Measurements from ENCODE around the gene LTB4R2. TPM values are rescaled to one million over a fixed set of nuclear protein-coding genes. Genes with fewer than 3 reads are reported as not detected.

LTB4R2 gene
- total and polyA plus RNA-seq, 2 experiments from 2014 or later, result 0.17 to 15.1 TPM

DNA sequence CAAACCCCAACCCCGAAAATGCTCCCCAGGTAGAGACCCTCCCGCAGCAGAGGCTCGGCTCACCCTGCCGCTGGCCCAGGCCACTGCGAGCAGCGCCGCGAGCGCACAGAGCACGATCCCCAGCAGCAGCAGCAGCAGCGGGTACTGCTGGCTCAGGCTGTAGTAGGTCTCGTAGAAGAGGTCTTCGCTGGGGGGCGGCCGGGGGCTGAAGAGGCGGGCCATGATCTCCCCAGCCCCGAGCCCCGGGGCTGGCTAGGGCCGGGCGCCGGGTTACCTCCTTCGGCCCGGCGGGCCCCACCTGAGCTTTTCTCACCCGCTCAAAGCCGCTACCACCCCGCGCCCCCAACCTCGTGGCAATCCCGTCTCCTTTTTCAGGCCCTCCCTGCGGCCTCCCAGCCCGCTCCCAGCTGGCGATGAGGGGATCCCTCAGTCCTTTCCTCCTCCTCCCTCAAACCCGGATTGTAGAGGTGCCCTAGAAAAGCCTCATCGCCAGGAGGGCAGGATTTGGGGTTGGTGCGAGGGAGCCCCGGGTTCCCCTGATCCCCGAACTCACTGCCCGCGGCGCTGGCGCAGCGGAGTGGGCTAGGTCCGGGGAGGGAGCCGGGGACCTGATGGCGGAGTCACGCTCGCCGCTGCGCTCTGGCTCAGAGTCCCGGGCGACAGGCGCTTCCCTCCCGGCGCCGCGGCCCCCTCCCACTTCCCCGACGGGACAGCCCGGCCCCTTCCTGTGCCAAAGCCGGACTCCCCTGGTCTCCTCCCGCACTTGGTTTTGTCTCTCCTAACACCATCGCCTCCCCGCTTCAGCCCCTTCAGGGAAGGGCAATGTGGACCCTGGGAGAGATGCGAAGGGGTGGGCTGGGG lies 24.7 kb downstream of the LTB4R2 start, which contains the start of gene ADCY4:
Gene ADCY4, minus strand, starts transcription at position 641 of the 861 bp plus-strand sequence. Its CDS starts 419 bp downstream, at position 222.
- no peak within 1 kb of the TSS for H3K27ac ChIP-seq
- no peaks in the 10 kb centered on the region for H3K9me3 ChIP-seq (ENCODE audit: low read depth)
- H3K4me3 ChIP-seq, result peak within 1 kb of the TSS; percentile 23
- TF ChIP-seq, protein P1, sequence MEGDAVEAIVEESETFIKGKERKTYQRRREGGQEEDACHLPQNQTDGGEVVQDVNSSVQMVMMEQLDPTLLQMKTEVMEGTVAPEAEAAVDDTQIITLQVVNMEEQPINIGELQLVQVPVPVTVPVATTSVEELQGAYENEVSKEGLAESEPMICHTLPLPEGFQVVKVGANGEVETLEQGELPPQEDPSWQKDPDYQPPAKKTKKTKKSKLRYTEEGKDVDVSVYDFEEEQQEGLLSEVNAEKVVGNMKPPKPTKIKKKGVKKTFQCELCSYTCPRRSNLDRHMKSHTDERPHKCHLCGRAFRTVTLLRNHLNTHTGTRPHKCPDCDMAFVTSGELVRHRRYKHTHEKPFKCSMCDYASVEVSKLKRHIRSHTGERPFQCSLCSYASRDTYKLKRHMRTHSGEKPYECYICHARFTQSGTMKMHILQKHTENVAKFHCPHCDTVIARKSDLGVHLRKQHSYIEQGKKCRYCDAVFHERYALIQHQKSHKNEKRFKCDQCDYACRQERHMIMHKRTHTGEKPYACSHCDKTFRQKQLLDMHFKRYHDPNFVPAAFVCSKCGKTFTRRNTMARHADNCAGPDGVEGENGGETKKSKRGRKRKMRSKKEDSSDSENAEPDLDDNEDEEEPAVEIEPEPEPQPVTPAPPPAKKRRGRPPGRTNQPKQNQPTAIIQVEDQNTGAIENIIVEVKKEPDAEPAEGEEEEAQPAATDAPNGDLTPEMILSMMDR (IDR thresholded peaks at IDR 0.05; ENCODE audit: low read depth, low read length), result no peak
- DNase-seq (ENCODE audit: low read depth in 1 of 2, low spot score in 1 of 2), result peak; percentile 15 to 25
- peaks cover 7% of the 10 kb centered on the region for H3K4me1 ChIP-seq (ENCODE audit: low read depth)
- H3K27me3 ChIP-seq, result peaks cover 98% of the 10 kb centered on the region
- H3K36me3 ChIP-seq, result no peaks in the 10 kb centered on the region

DNA sequence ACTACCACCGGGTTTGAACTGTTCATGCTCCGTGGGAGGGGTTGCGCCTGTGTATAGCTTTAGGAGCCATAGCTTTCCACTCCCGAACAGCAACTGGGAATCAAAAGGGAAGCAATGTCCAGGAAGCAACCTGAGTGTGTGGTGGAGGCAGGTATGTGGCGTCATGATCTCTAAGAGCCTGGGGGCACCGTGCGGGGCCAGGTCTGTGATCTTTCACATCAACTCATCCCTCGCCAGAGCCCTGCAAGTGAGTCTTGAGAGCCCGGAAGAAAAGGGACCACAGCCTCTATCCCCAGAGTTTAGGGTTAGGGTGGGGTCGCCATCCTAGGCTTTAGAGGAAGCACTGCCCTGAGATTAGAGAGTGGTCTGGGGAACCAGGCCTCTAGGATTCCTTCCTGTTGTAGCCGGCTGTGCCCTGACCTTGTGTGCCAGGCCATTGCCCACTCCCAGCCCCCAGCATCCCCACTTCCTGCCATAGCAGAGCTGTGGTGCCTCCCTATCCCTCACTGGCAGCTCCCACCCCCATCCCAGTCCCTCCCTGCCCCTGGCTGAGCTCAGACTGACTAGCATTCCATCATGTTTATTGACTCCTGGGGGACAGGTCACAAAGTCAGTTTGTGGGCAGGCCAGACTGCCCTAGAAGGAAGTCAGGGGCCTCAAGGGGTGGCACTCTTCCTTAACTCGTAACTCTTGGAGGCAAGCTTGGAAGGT lies 25.7 kb downstream of the LTB4R2 start:
- Histone ChIP-seq H3K9me3 (ENCODE audit: low read depth) (no peaks in the 10 kb centered on the region), H3K4me1 (ENCODE audit: low read depth) (peaks cover 7% of the 10 kb centered on the region), H3K4me3 (no peak overlapping the region), H3K36me3 (no peaks in the 10 kb centered on the region), H3K27ac (no peak overlapping the region), H3K27me3 (peaks cover 98% of the 10 kb centered on the region)
- TF ChIP-seq, protein P1 (IDR thresholded peaks at IDR 0.05; ENCODE audit: low read depth, low read length), result no peak
- DNase-seq (ENCODE audit: low read depth in 1 of 2, low spot score in 1 of 2), result no peak

DNA sequence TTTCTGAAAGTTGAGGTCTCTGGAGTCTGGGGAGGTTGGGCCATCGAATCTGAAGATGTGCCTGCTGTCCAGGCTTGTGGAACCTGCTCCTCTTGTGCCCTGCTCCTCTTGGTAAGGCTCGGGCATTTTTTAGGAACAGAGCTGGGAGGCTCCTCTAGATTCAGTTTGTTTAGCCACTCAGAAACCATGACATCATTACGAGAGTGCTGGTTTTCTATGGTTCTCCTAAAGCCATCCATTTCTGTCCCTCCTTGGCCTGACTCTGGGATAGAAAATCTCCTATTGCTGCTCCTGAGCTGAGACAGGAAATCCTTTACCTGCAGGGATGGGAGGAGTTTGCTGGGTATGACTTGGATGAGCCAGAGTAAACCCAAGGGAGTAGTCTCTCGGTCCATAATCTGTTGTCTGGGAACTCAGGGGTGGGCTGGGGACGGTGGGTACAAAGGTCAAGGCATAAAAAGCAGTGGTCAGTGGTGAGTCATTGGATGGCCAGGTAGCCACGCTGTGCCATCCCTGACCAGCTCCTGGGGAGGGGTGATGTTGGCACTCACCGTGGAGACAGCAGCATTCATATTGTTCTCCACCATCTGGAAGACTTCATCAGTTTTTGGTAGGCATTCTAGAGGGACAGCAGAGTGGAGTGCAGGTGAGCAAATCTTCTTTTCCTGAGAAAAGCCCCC lies 27.3 kb downstream of the LTB4R2 start:
- H3K27me3 ChIP-seq, result peaks cover 100% of the 10 kb centered on the region
- TF ChIP-seq, protein P1 (IDR thresholded peaks at IDR 0.05; ENCODE audit: low read depth, low read length), result no peak
- no peak for DNase-seq (ENCODE audit: low read depth in 1 of 2, low spot score in 1 of 2)
- no peaks in the 10 kb centered on the region for H3K36me3 ChIP-seq
- no peak overlapping the region for H3K4me3 ChIP-seq
- peaks cover 7% of the 10 kb centered on the region for H3K4me1 ChIP-seq (ENCODE audit: low read depth)
- H3K27ac ChIP-seq, result no peak overlapping the region
- H3K9me3 ChIP-seq (ENCODE audit: low read depth), result no peaks in the 10 kb centered on the region

DNA sequence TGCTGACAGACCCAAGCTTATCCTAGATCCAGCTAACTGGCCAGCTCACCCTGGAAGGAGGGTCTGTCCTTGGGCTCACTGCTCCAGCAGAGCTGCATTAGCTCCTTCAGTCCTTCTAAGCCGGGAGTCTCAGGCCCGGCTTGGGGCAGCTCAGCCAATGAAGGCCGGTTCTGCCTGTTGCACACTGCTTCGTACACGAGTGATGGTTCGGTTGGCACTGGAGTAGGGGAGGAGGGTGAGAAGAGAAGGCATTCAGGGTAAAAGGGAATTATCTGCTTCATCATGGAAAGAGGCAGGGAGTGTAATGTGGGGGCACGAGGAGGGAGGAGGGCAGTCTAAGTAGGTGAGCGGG lies 27.9 kb downstream of the LTB4R2 start:
- Histone ChIP-seq H3K4me3 (no peak overlapping the region), H3K4me1 (ENCODE audit: low read depth) (peaks cover 1% of the 10 kb centered on the region), H3K27me3 (peaks cover 100% of the 10 kb centered on the region), H3K27ac (no peak overlapping the region), H3K36me3 (no peaks in the 10 kb centered on the region), H3K9me3 (ENCODE audit: low read depth) (no peaks in the 10 kb centered on the region)
- TF ChIP-seq, protein P1 (IDR thresholded peaks at IDR 0.05; ENCODE audit: low read depth, low read length), result no peak
- no peak for DNase-seq (ENCODE audit: low read depth in 1 of 2, low spot score in 1 of 2)

DNA sequence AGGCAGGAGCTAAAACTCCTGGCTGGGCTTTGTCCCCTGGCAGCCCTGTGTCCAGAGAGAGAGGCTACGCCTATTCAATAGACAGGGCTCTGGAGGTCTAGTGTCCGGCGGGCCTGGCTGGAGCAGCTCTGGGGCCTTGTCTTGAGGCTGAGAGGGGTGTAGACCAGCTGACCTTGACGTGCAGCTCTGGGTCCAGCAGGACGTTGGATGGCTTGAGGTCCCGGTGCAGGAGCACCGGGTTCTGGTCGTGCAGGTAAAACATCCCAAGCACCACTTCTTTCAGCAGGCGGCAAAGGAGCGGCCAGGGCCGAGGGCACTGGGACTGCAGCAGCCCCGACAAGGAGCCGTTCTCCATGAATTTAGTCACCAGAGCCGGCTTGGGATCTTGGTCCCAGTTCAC lies 28.9 kb downstream of the LTB4R2 start:
- Histone ChIP-seq H3K36me3 (no peaks in the 10 kb centered on the region), H3K27ac (no peak overlapping the region), H3K4me1 (ENCODE audit: low read depth) (no peaks in the 10 kb centered on the region), H3K27me3 (peaks cover 100% of the 10 kb centered on the region), H3K9me3 (ENCODE audit: low read depth) (no peaks in the 10 kb centered on the region), H3K4me3 (no peak overlapping the region)
- TF ChIP-seq, protein P1 (IDR thresholded peaks at IDR 0.05; ENCODE audit: low read depth, low read length), result no peak
- DNase-seq (ENCODE audit: low read depth in 1 of 2, low spot score in 1 of 2), result no peak
